ENCODE results near the gene LMO3.

Gene LMO3

DNA sequence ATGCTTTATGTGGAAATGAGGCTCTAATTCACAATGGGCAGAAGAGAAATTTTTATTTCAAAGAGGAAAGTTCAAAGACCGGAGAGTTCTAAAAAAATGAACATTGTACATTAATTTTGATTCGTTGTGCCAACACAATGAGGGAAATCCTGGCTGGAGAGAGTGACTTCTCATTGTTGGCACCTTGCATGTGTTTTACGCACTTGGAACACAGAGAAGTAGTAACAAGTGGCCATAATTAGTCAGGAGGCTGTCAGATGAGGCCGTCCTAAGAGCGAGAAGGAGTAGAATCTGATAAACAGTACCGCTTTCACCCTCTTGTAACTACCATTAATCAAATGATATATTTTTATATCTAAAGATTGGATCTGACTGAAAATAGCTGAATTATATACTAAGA is 6.9 kb downstream of the LMO3 start:
- DNase-seq = no peak

DNA sequence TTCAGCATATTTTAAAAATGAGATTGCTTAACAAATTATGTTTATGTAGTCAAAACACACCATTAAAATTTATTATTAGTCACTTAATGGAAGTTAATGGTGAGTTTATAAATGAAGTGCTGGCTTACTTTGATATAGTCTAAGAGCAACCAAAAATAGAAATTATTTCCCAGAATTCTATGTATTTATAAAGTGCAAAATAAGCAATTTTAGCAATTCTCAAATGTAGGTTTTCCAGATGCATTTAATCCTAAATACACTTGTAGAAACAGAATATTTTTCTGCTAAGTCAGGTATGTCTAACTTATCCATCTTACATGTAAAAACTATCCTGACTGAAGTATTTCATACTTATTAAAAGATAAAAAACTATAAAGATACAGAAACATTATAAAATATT is 11.2 kb downstream of the LMO3 start:
- DNase-seq = no peak

DNA sequence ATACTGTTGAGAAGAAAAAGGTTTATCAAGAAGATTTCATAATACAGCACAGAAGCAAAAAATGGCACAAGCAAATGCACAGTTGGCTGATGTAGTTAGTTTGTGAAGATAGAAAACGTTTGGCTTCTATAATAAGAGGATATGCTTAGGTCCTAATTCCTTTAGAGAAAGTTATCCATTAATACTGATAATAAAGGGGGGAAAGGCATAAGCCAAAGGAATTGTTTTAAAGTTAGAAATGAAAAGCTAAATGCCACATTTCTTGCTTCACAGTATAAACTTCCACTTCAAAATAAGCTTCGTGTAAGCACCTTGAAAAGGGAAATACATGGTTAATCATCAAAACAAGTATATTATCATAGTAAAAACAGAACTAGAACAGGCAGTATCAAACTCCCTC is 12.4 kb downstream of the LMO3 start:
- DNase-seq = no peak

DNA sequence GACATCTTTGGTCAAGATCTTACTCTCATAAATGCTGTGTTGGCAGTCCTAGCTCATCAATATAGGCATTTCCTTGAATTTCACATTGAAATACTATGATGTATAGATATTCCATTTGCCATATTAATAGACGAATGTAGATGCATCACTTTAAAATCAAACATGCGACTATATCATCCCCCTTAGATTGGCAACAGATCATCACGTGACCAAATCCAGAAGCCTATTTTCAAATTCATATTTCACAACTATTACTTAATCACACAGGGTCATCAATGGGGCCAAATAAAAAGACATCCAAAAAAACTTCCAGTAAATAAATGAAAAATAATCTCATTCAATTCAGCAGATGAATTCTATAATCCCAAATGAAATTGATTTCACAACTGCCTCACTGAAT is 15.3 kb downstream of the LMO3 start:
- DNase-seq = no peak

DNA sequence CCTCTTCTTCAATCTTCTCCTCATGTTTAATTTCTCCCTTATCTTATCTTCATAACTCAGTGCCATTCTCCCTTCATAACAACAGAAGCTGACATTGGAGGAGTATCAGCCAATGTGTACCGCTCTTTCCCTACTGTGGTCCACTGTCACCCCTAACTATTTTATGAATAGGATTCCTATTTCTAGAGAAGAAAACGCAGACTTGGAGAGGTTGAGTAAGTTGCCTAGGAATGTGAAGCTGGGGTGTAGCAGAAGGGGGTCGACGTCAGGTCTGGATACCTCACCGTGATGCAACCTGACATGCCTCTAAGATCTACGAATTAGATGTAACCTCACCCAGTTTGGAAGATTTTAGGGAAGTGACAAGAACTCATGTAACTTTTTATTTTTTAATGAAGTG is 17.1 kb downstream of the LMO3 start:
- no peak for DNase-seq

DNA sequence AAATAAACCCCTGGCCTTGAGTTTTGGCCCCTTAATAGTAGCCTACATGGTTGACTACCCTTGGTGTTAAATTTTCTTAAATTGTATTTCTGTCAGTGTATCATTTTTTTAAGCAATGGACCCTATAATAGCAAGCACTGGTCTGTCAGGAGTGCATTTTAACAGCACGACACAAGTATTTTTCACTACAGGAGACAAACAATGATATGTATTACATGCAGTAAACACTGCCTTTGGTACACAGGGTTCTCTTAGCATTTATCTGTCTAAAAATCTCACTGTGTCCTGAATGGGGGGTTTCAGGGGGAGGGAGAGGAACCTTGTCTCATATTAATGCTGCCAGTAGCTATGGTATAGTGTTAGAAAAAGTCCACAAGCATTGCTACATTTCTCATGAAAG is 18.4 kb downstream of the LMO3 start:
- no peak for DNase-seq

DNA sequence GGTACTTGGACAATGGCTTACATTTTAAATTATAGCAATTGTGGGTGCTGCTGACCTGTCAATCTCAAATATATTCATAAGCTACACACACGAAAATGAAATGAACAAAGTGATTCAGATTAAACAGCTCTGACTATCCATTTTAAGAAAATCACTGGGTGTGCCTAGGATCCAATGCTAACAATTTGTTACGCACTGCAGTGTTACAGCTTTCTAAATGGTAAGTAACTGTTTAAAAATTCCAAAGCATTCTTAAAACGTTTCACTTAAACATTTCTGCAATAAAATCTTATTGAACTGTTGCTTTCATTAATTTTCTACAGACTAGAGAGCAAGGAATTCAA is 18.9 kb downstream of the LMO3 start:
- DNase-seq = no peak

DNA sequence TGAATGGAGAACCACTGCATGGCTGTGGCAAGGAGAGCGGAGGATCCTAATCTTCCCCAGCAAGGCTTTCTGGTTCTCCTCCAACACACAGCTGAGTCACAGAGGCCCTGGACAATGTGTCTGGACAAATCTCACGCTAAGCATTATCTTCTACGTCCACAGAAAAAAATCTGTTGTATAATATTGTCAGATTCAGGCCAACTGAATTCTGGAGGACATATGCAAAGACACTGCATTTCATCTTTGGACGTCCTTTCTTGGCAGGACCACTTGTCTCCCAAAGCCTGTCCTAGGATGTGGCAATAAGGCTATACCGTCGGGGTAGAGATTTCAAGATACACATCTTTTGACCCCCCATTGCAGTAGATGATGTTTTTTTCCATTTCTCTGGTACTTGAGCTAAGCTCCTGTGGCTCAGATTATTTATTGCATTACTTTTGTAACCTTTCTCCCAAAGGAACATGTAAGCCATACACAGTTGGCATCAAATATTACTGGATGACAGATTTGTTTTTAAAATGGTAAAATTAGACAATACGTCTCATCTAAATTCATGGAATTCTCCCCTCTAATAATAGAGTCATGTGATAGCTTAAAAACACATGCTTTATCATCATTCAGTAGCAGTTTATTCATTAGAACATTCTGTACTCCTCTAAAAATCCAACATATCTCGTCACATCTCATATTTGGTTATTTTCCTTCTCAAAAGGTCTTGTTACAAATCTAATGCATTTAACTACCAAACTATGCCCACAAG is 19.4 kb downstream of the LMO3 start:
- DNase-seq = no peak

DNA sequence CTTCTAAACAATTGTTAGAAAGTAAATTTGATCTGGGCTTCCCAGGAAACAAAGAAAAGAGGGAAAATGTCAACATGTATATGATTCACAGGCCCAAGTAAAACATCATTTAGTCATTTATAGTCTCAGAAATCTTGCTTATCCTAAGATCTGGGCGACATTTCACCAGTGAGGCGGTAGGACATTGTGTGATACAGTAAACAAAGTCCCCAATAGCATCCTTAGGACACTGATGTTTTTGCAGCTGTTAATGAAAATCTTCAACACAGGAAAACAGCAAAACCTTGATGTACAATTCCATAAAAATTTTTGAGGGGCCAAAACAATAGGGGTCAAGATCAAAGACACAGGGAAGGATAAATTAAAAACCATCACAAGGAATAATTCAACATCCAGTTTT is 20.2 kb downstream of the LMO3 start:
- no peak for DNase-seq

DNA sequence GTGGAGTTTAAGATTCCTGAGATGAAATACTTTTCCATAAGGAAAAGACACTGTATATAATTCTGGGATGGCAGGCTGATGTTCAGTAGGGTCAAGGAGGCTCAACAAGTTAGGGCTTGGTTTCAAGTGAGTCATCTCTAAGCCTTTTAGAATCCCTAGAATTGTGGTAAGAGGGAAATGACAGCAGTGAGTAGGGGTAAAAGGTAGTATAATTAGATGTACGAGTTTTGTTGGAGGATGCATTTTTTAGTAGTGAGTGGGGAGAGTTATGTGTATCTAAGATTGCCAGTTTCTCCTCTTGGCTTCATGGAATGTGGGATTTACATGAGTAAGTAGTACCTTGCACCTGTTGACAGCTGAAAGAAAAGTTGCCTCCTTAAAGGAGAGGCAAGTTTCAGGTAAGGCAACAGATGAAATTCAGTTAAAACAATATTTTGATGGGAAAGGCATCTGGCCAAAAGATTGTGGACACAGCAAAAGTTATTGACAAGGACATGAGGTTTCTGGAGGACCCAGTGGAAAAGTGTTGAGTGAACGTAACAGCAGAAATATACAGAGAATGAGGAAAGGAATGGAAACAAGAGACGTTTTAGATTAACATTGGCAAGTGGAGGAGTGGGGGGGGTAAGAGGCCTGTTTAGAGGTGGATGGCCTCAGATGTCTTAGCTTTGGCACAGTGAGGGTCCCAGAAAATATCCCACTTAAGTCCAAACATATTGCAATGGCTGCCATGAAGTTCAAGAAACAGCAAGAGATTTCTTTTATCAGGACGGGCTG is 21.8 kb downstream of the LMO3 start:
- DNase-seq = no peak

DNA sequence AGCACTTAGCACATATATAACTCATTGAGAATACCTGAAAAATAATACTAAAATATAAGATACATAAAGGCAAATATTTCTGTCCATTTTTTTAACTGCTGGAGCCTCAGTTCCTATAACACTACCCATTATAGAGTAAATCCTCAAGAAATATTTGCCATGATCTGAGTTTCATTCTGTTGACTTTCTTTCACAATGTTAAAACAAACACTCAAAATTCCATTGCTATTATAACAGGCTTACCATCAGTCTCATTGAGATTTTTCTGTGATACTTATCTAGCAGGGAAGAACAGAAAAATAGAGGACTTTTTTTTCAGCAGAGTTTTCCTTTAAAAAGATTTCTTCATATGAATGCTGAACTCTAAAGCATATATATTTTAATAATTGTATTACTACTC is 24.5 kb downstream of the LMO3 start:
- no peak for DNase-seq

DNA sequence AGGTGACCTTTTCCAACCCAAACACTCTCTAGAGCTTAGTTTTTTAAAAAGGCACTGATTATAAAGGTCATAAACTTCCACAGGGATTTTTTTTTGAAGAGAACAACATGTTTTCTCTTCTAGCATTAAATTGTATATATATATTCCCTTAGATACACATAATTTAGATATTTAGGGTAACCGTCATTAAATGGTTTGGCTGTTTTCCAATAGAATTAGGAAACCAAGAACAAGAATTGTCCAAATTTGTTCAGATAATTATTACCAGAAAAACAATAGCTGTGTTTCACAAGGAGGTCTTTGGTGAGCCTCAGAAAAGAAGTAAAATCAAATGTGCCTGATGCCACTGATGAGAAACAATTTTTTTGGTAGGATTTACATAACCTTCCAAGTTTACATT is 26.9 kb downstream of the LMO3 start:
- DNase-seq = no peak

DNA sequence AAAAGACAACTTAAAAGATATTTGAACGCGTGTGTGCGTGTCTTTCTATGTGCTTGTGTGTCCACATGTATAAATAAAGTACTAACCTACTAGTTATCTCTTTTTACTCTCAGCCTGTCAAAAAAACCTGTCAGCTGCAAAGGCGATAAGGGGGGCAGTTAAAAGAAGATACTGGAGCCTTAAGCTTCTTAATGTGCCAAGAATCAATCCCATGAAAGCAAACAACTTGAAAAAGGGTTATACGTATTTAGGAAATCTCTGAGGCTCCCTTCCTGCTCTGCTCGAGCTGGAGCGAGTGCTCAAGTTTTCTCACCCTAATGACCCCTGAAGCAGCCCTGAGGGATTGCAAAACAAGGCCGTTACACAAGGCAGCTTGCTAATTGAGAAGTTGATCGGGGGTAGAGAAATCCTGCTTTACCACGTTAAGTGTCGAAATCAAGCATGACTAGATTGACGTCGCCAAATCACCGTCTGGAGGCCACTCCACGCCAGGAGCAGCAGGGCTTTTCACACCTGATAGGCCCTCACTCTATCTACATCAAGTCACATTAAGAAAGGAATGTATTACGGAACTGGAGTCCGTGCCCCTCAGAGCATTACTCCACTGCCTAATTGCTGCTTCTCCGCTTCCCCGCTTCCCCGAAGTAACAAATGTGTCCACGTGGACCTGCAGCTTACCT is 32.4 kb downstream of the LMO3 start:
- DNase-seq = no peak

DNA sequence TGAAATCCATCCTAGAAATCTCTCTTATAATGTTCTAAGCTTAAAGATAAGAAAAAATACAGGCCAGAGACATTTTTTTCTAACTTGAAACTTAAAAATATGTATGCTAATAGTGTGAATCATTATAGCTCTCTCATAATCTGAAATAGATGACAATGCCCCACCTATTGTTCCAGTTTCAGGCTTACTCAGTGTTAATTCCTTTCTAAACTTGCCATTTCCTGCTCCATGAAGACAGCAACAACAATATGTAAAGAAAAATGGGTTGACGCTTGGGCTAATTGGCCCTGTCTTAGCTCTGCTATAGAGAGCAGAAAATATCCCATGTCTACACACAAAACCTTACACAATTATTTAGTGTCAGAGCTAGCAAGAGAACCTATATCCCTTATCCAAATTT is 37.1 kb downstream of the LMO3 start:
- no peak for DNase-seq

DNA sequence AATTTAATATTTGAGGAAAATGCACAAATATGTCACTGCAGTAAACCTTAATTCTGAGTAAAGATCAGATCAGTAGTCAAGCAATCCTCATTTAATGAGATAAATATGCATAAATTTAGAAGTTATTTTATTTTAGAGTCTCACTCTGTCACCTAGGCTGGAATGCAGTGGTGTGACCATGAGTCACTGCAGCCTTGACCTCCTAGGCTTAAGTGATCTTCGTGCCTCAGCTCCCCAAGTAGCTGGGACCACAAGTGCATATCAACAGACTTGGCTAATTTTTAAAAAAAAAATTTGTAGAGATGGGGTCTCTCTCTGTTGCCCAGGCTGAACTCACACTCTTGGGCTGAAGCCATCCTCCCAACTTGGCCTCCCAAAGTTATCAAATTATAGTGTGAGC is 41.3 kb downstream of the LMO3 start:
- DNase-seq = no peak

DNA sequence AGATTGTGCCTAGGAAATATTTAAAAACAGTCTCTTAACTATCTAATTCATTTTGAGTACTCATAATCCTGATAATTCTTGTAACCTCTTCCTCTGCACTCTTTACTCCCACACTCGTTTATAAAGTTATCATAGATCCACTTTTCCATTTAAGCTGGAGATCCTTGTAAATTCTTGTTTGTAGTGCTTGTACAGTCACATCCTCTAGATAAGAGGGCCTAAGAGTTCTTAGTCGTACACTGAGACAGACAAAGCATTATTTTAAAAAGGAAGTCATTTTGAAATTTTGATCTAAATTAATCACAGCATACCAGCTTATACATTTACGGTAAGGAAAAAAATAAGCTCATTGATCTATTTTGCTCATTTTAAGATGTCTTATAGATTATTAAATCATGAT is 42.5 kb downstream of the LMO3 start:
- no peak for DNase-seq

DNA sequence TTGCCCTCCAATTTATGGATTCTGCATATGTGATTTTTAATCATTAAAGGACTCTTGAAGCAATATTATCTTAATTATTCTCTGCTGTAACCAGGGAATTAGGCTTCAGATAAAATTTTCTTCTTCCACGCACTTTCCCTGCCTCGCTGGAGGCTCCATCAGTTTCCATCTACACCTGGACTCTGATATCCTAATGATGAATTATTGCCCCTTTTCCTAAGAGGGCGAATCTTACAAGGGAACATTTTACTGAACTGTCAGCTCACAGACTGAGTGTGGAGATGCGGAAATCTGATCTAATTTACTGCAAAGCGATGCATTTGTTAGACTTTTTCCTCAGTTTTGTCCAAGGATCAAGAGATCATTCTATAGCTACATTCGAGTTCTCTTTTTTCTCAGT is 43.0 kb downstream of the LMO3 start:
- no peak for DNase-seq

DNA sequence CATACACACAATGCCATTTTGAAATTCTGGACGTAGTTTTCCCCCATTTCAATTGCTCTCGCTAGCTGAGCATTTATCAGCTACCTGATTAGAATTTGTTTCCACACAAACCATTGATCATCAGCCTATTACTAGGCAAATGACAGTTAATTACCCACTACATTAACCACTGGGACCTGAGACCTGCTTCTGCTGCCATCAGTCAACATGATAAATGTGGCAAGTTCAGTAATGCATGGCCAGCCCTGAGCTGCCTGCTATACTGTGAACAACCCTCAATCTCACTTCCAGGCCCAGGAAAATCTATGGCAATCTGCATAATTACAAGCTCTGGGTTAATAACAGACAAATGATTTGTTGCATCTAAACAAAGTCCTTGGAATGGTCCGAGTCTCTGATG is 43.5 kb downstream of the LMO3 start:
- no peak for DNase-seq

DNA sequence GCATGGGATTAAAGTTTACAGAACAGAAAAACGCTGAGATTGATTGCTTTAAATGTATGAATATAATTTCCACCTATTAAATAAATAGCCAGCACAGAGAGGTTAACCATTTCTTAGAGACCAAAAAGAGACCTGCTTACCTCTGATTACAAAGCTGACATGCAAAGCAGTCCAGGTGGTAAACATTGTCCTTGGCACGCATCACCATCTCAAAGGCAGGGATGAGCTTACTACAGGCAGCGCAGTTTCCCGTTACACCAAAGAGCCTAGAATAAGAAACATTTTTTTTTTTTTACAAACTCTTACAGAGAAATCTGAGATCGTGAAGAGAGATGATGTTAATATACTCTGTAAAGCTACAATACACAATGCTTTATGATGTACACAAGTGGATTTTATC is 45.7 kb downstream of the LMO3 start:
- no peak for DNase-seq

DNA sequence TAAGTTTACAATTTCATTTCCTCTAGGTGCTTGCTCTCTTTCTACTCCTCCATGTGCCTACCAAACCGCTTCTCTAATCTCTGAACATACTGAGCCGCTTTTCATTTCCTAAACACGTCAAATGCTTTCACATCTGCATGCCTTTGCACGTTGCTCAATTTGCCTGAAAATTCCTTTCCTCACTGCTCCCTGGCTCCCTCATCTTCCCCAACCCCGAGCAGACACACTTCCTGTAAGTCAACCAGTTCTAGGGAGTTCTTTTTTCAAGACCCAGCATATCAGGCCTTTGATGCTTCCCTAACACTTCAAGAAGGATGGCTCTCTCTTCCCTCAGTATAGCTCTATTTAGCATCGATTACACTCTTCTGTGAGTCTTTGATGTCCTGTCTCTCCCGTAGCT is 50.3 kb downstream of the LMO3 start:
- no peak for DNase-seq

DNA sequence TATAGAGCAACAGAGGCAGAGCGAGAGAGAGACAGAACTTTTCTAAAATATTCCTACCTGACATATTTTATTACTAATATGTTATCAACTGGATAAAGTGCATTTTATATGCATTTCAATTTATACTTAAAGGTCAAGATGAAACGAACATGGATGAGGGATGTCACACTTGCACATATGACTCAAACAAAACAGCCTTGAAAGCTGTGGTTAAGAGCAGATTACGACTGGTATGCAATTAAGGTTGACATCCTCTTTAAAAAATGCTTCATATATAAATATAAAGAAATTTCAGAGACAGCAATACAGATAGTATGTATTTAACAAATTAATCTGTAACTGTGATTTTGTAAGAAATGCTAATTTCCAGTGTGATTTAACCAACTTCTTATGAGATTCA is 52.5 kb downstream of the LMO3 start:
- DNase-seq = no peak

DNA sequence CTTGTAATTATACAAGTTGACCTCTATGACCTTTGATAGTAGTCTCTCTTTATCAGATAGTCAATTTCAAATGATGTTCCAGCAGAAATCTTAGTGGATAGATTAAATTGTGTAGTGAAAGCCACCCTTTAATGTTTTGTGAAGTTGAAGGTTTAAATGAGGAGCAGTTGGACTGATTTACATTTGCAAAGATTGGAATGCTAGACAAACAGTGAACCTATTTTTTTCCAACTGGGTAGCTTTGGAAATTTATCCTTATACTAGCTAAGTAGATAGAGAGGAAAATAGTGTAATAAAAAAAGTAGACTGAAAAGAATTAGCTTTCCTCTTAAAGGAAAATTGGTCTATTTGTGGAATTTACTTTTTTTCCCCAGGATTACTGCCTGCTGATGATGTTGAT is 53.7 kb downstream of the LMO3 start:
- DNase-seq = no peak

DNA sequence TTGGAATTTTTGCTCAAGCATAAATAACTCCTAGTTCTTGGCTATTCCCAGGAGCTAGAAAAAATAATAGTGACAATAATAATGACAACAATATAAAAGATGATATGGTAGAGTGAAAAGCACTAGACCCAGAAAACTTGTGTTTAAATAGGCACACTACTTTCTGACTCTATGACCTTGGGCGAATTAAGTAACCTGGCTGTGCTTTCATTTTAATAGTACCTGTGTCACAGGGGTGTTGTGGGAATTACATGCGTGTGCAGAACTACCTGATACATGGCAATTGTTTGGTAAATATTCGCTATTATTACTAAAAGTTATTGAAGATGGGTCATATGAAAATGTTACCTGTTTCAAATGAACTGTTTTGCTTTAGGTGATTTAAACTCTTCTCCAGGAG is 60.1 kb downstream of the LMO3 start:
- DNase-seq = no peak

DNA sequence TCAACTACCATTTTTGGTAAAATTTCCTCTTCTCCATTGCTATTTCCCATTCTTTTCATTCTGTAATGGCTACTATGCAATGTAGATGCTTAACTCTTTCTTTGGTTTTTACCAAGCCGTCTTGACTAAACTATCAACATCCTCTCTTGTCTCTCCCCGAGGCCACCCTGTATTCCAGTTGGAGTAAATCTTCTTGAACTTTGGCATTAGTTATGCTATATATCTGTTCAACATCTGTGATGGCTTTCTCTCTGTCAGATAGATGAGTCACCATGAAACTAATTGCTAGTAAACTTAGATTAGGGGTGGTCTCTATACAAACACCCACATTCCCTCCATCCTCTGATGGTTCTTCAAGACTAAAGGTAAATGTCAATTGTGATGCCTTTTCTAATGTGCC is 63.4 kb downstream of the LMO3 start:
- no peak for DNase-seq

Data from T-helper 1 cell (primary cell).